Fibroblast of villous mesenchyme (primary cell): Measurements from ENCODE around the gene ZNF512B. TPM values are rescaled to one million over a fixed set of nuclear protein-coding genes. Genes with fewer than 3 reads are reported as not detected.
A peak's percentile ranks its signal among the peaks of the same experiment; 100 is the strongest.

Experiments used
- DNase-seq: peaks from one replicate; pipeline ENCODE4 v3.0.0-alpha.2; 2010; ENCODE audit warnings: low read depth
- H3K4me3 ChIP-seq: 2 replicates; pipeline ENCODE4 v1.5.1; 2011; ENCODE audit warnings: low read depth, mild to moderate bottlenecking, low read length
- total RNA-seq: library from RNA; depleted of rRNA; stranded (reverse); fragments of >200 nt; gene quantifications from 2 replicates; pipeline ENCODE4 v1.2.3, GENCODE V29; 2012
- TF ChIP-seq, protein P1 (sequence below): IDR thresholded peaks from 2 replicates; pipeline ENCODE4 v1.5.1; 2012; ENCODE audit warnings: low read depth, mild to moderate bottlenecking, low read length; ENCODE audit not compliant: insufficient read depth

ZNF512B gene
- total RNA-seq, 1 donor, result 13.8 TPM

DNA sequence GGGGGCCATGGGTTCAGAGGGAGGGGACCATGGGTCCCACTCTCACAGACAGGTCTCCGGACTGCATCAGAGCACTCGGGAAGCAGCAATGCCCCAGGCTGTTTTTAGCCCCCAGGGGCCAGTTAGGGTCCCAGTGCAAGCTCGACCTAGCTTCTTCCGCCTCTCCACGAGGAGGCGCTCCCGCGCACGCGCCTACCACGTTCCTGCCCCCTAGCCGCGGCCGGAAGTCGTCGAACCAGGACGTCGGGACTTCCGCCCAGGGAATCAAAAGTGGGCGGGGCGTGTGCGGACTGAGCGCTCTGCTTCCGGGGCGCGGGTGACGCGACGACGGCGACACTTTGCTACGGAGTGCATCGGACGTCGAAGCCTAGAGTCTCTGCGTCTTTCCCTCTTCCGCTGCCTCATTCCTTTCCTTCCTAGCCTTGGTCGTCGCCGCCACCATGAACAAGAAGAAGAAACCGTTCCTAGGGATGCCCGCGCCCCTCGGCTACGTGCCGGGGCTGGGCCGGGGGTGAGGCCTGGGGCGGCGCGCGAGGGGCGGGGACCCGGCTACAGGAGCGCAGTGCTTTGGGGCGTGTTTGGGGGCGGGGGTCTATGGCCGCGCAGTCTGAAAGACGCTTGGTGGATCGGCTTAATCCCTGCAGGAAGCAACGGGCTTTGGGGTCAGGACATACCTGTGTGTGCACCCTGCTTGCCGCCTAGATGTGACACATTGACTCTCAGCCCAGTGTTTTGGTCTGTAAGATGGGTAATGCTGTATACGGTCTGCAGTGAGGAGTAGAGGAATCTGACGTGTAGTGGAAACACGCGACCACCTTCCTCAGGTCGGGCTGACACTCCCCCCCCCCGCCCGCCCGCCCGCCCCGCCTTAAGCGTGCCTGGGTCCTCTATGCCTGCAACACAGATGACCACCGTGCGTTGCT is 11.3 kb upstream of the ZNF512B start, which contains the start of gene PRPF6:
PRPF6 (plus strand) TSS at position 327 of the 923 bp plus-strand sequence; CDS start at position 441, 114 bp downstream.
- H3K4me3 ChIP-seq, result peak within 1 kb of the TSS; percentile 92
- peak; percentile 95 for DNase-seq
- TF ChIP-seq, protein P1, sequence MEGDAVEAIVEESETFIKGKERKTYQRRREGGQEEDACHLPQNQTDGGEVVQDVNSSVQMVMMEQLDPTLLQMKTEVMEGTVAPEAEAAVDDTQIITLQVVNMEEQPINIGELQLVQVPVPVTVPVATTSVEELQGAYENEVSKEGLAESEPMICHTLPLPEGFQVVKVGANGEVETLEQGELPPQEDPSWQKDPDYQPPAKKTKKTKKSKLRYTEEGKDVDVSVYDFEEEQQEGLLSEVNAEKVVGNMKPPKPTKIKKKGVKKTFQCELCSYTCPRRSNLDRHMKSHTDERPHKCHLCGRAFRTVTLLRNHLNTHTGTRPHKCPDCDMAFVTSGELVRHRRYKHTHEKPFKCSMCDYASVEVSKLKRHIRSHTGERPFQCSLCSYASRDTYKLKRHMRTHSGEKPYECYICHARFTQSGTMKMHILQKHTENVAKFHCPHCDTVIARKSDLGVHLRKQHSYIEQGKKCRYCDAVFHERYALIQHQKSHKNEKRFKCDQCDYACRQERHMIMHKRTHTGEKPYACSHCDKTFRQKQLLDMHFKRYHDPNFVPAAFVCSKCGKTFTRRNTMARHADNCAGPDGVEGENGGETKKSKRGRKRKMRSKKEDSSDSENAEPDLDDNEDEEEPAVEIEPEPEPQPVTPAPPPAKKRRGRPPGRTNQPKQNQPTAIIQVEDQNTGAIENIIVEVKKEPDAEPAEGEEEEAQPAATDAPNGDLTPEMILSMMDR, result peak; percentile 71

DNA sequence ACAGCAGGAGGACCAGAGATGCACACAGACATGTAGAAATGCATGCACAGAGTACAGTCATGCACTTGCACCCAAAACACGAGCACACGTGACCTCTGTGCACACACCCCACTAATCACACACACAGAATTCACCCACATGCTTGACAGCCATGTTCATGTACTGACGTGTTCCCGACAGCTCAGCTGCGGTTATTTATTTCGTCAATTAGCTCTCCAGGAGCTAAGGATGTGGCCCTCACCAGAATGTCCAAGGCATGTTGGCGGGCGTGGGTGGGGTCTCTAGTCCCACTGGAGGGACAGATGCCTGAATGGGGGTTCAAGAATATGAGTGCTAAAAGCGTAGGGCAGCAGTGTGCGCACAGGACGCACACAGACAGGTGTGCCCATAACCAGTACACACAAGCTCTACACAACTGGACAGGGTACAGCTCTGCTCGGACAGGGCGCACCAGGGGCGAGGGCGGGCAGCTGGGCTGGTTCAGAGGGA is 10.6 kb upstream of the ZNF512B start:
- no peak for DNase-seq
- H3K4me3 ChIP-seq, result peak overlapping the region; percentile 92
- TF ChIP-seq, protein P1, result no peak

DNA sequence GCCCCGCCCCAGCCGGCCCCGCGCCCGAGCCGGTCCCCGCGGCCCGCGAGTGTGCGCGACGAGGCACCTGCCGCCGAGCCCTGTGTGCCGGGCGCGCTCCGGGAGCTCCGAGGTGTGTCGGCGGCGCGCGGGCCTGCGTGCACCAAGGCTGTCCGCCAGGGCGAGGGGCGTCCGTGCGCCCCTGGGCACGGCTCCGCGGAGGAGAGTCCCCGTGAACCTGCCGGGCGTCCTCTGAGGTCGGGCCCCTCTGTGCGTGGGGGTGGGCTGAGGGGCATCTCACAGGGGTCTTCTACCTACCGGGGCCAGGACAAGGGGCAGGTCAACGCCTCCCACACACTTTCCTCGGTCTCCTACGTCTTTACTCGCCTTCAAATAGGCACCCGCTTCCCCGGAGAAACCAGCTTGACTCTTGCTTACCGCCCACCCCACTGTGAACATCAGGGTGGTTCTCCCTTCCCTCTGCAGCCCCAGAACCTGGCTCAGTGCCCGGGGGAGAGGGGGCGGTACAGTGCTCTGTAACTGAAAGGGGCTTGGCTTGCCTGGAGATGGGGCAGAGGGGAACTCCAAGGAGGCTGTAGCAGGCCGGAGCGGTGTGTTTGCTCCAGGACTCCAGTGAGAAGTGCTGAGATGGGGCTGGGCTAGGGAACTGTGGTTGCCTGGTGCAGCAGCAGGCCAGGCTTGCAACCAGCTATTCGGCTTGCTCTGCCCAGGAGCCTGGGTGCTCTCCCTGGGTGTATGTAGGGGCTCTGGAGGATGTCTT is 10.0 kb upstream of the ZNF512B start, which contains the start of gene SAMD10:
SAMD10 (minus strand) TSS at position 86 of the 760 bp plus-strand sequence. CDS start 175 bp downstream, outside the sequence.
- no peak for DNase-seq
- peak within 1 kb of the TSS; percentile 62 for H3K4me3 ChIP-seq
- TF ChIP-seq, protein P1, result no peak

DNA sequence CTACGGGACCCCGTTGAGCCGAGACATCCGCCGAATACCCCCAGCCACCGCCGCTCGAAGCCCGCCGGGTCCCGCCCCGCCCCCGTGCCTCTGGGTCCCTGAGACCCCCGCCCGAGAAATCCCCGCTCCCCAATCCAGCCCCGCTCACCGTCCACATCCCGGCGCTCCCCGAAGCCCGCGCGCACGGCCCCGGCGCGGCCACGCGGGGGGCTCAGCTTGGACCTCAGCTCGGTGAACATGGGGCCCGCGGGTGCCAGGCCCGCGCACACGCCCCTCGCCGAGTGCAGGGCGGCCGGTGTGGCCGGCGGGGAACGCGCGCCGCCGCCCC is 9.5 kb upstream of the ZNF512B start:
- no peak for DNase-seq
- peak overlapping the region; percentile 62 for H3K4me3 ChIP-seq
- TF ChIP-seq, protein P1, result no peak

DNA sequence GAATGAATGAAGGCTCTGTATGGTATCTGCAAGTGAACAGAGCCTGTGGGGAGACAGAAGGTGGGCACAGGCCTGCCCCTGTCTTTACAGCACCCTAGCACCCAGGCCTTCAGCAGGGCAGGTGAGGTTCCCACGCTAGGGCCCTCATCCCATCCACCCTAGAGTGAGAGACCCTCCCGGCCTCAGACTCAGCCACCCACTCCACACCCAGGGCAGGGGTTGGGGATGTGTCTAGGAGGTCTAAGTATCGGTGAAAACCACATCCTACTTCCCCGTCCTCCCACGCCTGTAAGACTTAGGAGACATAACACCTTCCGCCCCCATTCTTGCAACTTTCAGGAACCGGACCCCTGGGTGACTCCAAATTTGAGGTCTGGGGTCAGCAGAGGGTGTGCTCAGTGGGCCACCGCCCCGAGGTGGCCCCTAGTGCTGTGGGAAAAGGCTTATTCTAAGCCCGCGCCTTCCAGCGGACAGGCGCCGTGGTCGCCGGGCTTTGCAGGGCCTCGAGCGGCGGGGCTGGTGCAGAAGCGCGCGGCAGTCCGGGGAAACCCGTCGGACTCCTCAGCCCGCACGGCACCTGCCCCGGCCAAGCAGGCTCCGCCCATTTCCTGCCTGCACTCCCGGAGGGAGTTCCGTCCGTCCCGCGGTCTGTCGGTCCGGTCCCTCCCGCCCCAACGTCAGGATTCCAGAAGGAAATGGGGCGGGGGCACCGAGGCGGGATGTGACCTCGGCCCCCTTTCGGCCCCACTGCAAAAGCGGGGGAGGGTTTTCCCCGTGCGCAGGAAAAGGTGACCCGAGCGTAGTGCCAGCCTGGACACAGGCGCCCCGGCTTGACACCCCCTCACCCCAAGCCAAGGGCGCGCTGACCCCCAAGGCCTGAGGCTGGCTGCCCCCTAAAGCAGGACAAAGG is 8.8 kb upstream of the ZNF512B start:
- TF ChIP-seq, protein P1, result no peak
- DNase-seq, result peak; percentile 26
- H3K4me3 ChIP-seq, result peak overlapping the region; percentile 62

DNA sequence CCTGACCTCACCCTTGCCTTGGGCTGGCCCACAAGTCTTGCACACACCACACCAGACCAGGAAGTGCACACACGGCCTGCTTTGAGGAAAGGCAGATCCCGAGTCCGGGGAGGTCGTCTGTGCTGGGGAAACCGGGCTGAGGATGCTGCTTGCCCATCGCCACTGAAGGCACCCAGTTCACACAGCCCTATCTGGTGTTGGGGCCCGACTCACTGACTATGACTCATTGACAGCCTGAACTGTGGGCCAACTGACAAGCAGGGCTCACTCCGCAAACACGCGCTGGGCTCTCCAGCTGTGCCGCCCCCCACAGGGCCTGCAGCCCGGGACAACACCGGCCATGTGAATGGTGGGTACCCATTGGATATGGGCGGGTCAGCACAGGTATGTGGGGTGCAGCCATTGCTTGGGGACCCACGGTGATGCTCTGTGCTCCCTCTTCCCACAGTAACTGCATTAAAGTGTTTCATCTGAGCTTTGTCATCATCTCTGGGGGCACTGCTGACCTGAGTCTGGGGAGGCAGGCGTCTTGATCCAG is 8.1 kb upstream of the ZNF512B start:
- TF ChIP-seq, protein P1, result no peak
- H3K4me3 ChIP-seq, result no peak overlapping the region
- peak; percentile 55 for DNase-seq
